ENCODE data around the gene BMP2. TPM values are rescaled to one million over a fixed set of nuclear protein-coding genes. Genes with fewer than 3 reads are reported as not detected.

Gene BMP2
- polyA plus RNA-seq, 2 of the 4 experiments (the other 2 are of a cell fraction), result 0.19 to 0.23 TPM

DNA sequence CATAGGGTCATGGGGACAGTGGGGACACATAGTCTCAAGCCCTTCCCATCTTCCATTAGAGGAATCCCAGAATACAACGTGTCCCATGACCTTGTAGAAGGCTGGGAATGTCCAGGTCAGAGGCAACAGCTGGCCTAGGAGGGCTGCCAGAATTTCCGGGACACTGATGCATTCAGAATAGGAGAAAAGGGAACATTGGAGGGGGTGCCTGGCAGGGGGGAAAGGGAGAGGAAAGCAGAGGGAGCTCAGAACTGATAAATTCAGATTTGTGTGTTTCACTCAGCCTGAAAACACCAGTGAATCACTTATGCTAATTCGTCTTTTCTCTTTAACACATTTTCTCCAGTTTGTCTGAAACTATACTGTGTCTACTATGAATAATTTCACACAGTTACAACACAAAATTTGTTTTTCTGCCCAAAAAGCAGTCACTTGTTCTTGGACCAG is 35.5 kb upstream of the BMP2 start:
- ChIA-PET CTCF (no interaction called here), POLR2A (no interaction called here)
- TF ChIP-seq SMC3 (IDR thresholded peaks at IDR 0.05), result no peak
- no peak for TF ChIP-seq EHF (CRISPR knock-in tag; IDR thresholded peaks at IDR 0.05)
- TF ChIP-seq, protein P1, sequence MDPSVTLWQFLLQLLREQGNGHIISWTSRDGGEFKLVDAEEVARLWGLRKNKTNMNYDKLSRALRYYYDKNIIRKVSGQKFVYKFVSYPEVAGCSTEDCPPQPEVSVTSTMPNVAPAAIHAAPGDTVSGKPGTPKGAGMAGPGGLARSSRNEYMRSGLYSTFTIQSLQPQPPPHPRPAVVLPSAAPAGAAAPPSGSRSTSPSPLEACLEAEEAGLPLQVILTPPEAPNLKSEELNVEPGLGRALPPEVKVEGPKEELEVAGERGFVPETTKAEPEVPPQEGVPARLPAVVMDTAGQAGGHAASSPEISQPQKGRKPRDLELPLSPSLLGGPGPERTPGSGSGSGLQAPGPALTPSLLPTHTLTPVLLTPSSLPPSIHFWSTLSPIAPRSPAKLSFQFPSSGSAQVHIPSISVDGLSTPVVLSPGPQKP (IDR thresholded peaks at IDR 0.05; ENCODE audit: low read depth, low read length), result no peak
- no peak for TF ChIP-seq USF2 (IDR thresholded peaks at IDR 0.05)
- no peak for TF ChIP-seq CBX8 (IDR thresholded peaks at IDR 0.05)
- TF ChIP-seq, protein P2, sequence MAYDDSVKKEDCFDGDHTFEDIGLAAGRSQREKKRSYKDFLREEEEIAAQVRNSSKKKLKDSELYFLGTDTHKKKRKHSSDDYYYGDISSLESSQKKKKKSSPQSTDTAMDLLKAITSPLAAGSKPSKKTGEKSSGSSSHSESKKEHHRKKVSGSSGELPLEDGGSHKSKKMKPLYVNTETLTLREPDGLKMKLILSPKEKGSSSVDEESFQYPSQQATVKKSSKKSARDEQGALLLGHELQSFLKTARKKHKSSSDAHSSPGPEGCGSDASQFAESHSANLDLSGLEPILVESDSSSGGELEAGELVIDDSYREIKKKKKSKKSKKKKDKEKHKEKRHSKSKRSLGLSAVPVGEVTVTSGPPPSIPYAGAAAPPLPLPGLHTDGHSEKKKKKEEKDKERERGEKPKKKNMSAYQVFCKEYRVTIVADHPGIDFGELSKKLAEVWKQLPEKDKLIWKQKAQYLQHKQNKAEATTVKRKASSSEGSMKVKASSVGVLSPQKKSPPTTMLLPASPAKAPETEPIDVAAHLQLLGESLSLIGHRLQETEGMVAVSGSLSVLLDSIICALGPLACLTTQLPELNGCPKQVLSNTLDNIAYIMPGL (CRISPR knock-in tag; IDR thresholded peaks at IDR 0.05; ENCODE audit: borderline replicate concordance), result no peak
- TF ChIP-seq MYC (IDR thresholded peaks at IDR 0.05; ENCODE audit: borderline replicate concordance, low read length), result no peak
- TF ChIP-seq CHD4 (IDR thresholded peaks at IDR 0.05; ENCODE audit: borderline replicate concordance), result no peak
- no peak for TF ChIP-seq ZFP36 (IDR thresholded peaks at IDR 0.05; ENCODE audit: borderline replicate concordance, partially characterized antibody)
- no peak for TF ChIP-seq FOXS1 (CRISPR knock-in tag; IDR thresholded peaks at IDR 0.05)
- TF ChIP-seq CBX2 (IDR thresholded peaks at IDR 0.05; ENCODE audit: borderline replicate concordance, low read depth), result no peak
- no peak for TF ChIP-seq TFCP2L1 (CRISPR knock-in tag; IDR thresholded peaks at IDR 0.05)
- no peak for TF ChIP-seq KDM5A (IDR thresholded peaks at IDR 0.05)
- TF ChIP-seq ESRRA (IDR thresholded peaks at IDR 0.05; ENCODE audit: borderline replicate concordance, low read length), result no peak
- TF ChIP-seq JUNB (IDR thresholded peaks at IDR 0.05), result no peak
- TF ChIP-seq JUN (IDR thresholded peaks at IDR 0.05), result no peak
- TF ChIP-seq RFX5 (IDR thresholded peaks at IDR 0.05), result no peak
- no peak for TF ChIP-seq SREBF2 (IDR thresholded peaks at IDR 0.05)
- no peak for DNase-seq (ENCODE audit: low read depth in 1 of 2, low spot score in 1 of 2)
- Histone ChIP-seq H3K4me2 (no peak overlapping the region), H3K4me3 (no peak overlapping the region), H3K9me3 (no peaks in the 10 kb centered on the region), H3K4me1 (no peaks in the 10 kb centered on the region), H3K27ac (no peak overlapping the region)
- ATAC-seq, result no peak
- no peak for FAIRE-seq
- 19% methylated on average over 3 of the region's 3 CpGs for WGBS (ENCODE audit: missing lambda C conversion rate)

- H3K4me3 ChIP-seq, result no peak overlapping the region
- ATAC-seq, result no peak
- 18% methylated on average over 6 of the region's 6 CpGs for WGBS (ENCODE audit: missing lambda C conversion rate)
- no peak overlapping the region for H3K4me2 ChIP-seq
- ChIA-PET CTCF (no interaction called here), POLR2A (no interaction called here)
- no peak for FAIRE-seq
- DNase-seq (ENCODE audit: low read depth in 1 of 2, low spot score in 1 of 2), result no peak
- H3K9me3 ChIP-seq, result no peaks in the 10 kb centered on the region
- no peak overlapping the region for H3K27ac ChIP-seq
- H3K4me1 ChIP-seq, result no peaks in the 10 kb centered on the region
- no peak for TF ChIP-seq KDM1A (IDR thresholded peaks at IDR 0.05; ENCODE audit: low read depth)
- TF ChIP-seq E2F6 (IDR thresholded peaks at IDR 0.05; ENCODE audit: borderline replicate concordance, low read depth), result no peak
- TF ChIP-seq FOSL2 (IDR thresholded peaks at IDR 0.05), result no peak
- no peak for TF ChIP-seq FOSL2 (CRISPR knock-in tag; IDR thresholded peaks at IDR 0.05)
- no peak for TF ChIP-seq FOXS1 (CRISPR knock-in tag; IDR thresholded peaks at IDR 0.05)
- TF ChIP-seq REST (IDR thresholded peaks at IDR 0.05), result no peak
- TF ChIP-seq CBX2 (IDR thresholded peaks at IDR 0.05; ENCODE audit: borderline replicate concordance, low read depth), result no peak
- no peak for TF ChIP-seq HDAC2 (IDR thresholded peaks at IDR 0.05)
- TF ChIP-seq FOSB (CRISPR knock-in tag; IDR thresholded peaks at IDR 0.05), result no peak
- TF ChIP-seq GATA3 (IDR thresholded peaks at IDR 0.05; ENCODE audit: borderline replicate concordance), result no peak
- TF ChIP-seq HOXB5 (CRISPR knock-in tag; IDR thresholded peaks at IDR 0.05), result no peak
- no peak for TF ChIP-seq RNF2 (IDR thresholded peaks at IDR 0.05; ENCODE audit: borderline replicate concordance, low read depth)
- no peak for TF ChIP-seq SMC3 (IDR thresholded peaks at IDR 0.05)
- TF ChIP-seq MAZ (IDR thresholded peaks at IDR 0.05; ENCODE audit: borderline replicate concordance, low read depth, low read length), result no peak
- TF ChIP-seq, protein P1 (IDR thresholded peaks at IDR 0.05; ENCODE audit: low read depth, low read length), result no peak
- TF ChIP-seq NFE2L2 (conservative IDR thresholded peaks at IDR 0.05; ENCODE audit: low read length), result no peak
- TF ChIP-seq HEYL (CRISPR knock-in tag; IDR thresholded peaks at IDR 0.05), result no peak
Measured at GRCh38 chr20:6732851-6733250, 34.6 kb upstream of the BMP2 start.

All from A549 (cell line).